PC-3 (cell line): ENCODE data around the gene GLRX.
"Not testable (repeated sequence)": the region's sequence is repeated elsewhere in the genome, so short reads cannot be mapped to it uniquely, and the experiment has no call there.

Source experiments
- CTCF ChIP-seq: fragments of 300-600 bp; sonication (generic); conservative IDR thresholded peaks from 2 replicates; pipeline ENCODE4 v1.5.1; 2017; ENCODE audit warnings: antibody characterized with exemption, low read depth, mild to moderate bottlenecking, low read length
- EZH2 ChIP-seq: fragments of 300-600 bp; sonication (generic); IDR thresholded peaks from one replicate; pipeline ENCODE4 v1.6.1; 2017; ENCODE audit warnings: antibody characterized with exemption, mild to moderate bottlenecking, low read length; ENCODE audit not compliant: unreplicated experiment

DNA sequence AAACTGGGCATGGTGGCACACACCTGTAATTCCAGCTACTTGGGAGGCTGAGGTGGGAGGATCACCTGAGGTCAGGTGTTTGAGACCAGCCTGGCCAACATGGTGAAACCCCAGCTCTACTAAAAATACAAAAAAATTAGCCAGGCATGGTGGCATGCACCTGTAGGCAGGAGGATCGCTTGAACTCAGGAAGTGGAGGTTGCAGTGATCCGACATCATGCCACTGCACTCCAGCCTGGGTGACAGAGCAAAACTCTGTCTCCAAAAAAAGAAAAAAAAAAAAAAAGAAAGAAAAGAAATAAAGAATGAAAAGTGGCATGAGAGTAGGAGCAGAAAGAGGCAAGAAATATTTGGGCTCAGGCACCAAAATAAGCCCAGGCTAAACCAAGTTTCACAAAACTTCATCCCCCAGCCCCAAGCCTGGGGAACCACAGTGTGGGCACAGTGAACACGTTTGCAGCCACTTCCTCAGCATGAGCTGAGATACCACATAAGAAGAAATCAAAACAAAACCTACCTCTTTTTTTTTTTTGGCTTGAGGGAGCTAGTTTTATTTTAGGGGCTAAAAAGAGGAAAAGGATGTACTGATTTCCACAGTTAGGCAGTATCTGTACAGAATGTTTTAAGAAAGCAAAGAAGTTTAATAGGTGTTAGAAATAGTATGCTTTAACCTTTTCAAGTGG is 46.8 kb upstream of the GLRX start:
- not testable (repeated sequence) for TF ChIP-seq CTCF, EZH2
